ENCODE results near the gene ADTRP.
"Not testable (repeated sequence)": the region's sequence is repeated elsewhere in the genome, so short reads cannot be mapped to it uniquely, and the experiment has no call there.

Gene ADTRP

GRCh38 chr6:11803591-11803971 lies 25.0 kb upstream of the ADTRP start:
- no peak for DNase-seq (ENCODE audit: low spot score)

GRCh38 chr6:11802886-11803590 lies 24.4 kb upstream of the ADTRP start:
- no peak for DNase-seq (ENCODE audit: low spot score)

- DNase-seq (ENCODE audit: low spot score), result not testable (repeated sequence)
Observed at GRCh38 chr6:11800531-11800930, 21.9 kb upstream of the ADTRP start.

GRCh38 chr6:11798538-11798937 lies 19.9 kb upstream of the ADTRP start:
- DNase-seq (ENCODE audit: low spot score), result no peak

- no peak for DNase-seq (ENCODE audit: low spot score)
Observed at GRCh38 chr6:11798096-11798495, 19.5 kb upstream of the ADTRP start.

- DNase-seq (ENCODE audit: low spot score), result no peak
Observed at GRCh38 chr6:11796829-11797228, 18.2 kb upstream of the ADTRP start.

- peak; percentile 21 for DNase-seq (ENCODE audit: low spot score)
Observed at GRCh38 chr6:11795403-11795802, 16.8 kb upstream of the ADTRP start.

- no peak for DNase-seq (ENCODE audit: low spot score)
Observed at GRCh38 chr6:11793277-11793676, 14.7 kb upstream of the ADTRP start.

GRCh38 chr6:11791354-11792107 lies 12.9 kb upstream of the ADTRP start:
- no peak for DNase-seq (ENCODE audit: low spot score)

GRCh38 chr6:11789744-11790143 lies 11.1 kb upstream of the ADTRP start:
- no peak for DNase-seq (ENCODE audit: low spot score)

- DNase-seq (ENCODE audit: low spot score), result no peak
Observed at GRCh38 chr6:11788043-11788442, 9.4 kb upstream of the ADTRP start.

- DNase-seq (ENCODE audit: low spot score), result no peak
Observed at GRCh38 chr6:11785774-11786579, 7.4 kb upstream of the ADTRP start.

GRCh38 chr6:11785415-11785773 lies 6.8 kb upstream of the ADTRP start:
- no peak for DNase-seq (ENCODE audit: low spot score)

GRCh38 chr6:11784341-11784740 lies 5.7 kb upstream of the ADTRP start:
- no peak for DNase-seq (ENCODE audit: low spot score)

GRCh38 chr6:11783524-11784064 lies 5.0 kb upstream of the ADTRP start:
- no peak for DNase-seq (ENCODE audit: low spot score)

GRCh38 chr6:11782524-11782923 lies 3.9 kb upstream of the ADTRP start:
- no peak for DNase-seq (ENCODE audit: low spot score)

- DNase-seq (ENCODE audit: low spot score), result no peak
Observed at GRCh38 chr6:11780097-11780428, 1.5 kb upstream of the ADTRP start.

- no peak for DNase-seq (ENCODE audit: low spot score)
Observed at GRCh38 chr6:11779329-11780096, 910 bp upstream of the ADTRP start.

- DNase-seq (ENCODE audit: low spot score), result no peak
Observed at GRCh38 chr6:11778036-11778435, 567 bp downstream of the ADTRP start.

GRCh38 chr6:11775791-11776409 lies 2.7 kb downstream of the ADTRP start:
- DNase-seq (ENCODE audit: low spot score), result no peak

- DNase-seq (ENCODE audit: low spot score), result no peak
Observed at GRCh38 chr6:11774426-11774825, 4.2 kb downstream of the ADTRP start.

GRCh38 chr6:11773581-11773980 lies 5.0 kb downstream of the ADTRP start:
- DNase-seq (ENCODE audit: low spot score), result no peak
